Ishikawa (cell line): ENCODE data around the gene NPIPA7.
"Not testable (repeated sequence)": the region's sequence is repeated elsewhere in the genome, so short reads cannot be mapped to it uniquely, and the experiment has no call there.

Experiments
- EP300 ChIP-seq: IDR thresholded peaks from 2 replicates; pipeline ENCODE4 v1.6.1; 2012; ENCODE audit warnings: borderline replicate concordance
- TAF1 ChIP-seq: IDR thresholded peaks from 2 replicates; pipeline ENCODE4 v1.6.1; 2012; ENCODE audit warnings: low read depth, mild to moderate bottlenecking
- YY1 ChIP-seq: IDR thresholded peaks from 2 replicates; pipeline ENCODE4 v1.6.1; 2012; ENCODE audit warnings: low read depth

NPIPA7 gene

GRCh38 chr16:16378840-16379239, at the start of gene NPIPA7:
TSS of gene NPIPA7 (plus strand) at chr16:16379140. CDS start at chr16:16379245, 105 bp downstream.
- not testable (repeated sequence) for TF ChIP-seq YY1, EP300, TAF1
